Natural killer cell (primary cell): Measurements from ENCODE around the gene GHITM. TPM values are rescaled to one million over a fixed set of nuclear protein-coding genes. Genes with fewer than 3 reads are reported as not detected.

Source experiments
- ATAC-seq, 3 donors: fragments of 150-1000 bp in 2 of 3; fragments of 200-7000 bp in 1 of 3; cut with Tn5 transposase; 1 replicate in 1 of 3; 2 replicates in 2 of 3; pipeline ENCODE4 v1.10.0; 2021; ENCODE audit warnings: mild to moderate bottlenecking in 2 of 3, moderate library complexity in 2 of 3
- DNase-seq, 2 donors: peaks; one replicate each; pipeline versions ENCODE4 v3.0.0 to v3.0.0-alpha.2; 2013 to 2021; ENCODE audit warnings: mixed read lengths in 1 of 2
- H3K27ac ChIP-seq: one replicate; pipeline ENCODE4 v1.5.1; 2013; ENCODE audit warnings: mild to moderate bottlenecking, low read length
- H3K27me3 ChIP-seq: one replicate; pipeline ENCODE4 v1.6.1; 2013; ENCODE audit warnings: low read length; ENCODE audit not compliant: control insufficient read depth, insufficient read depth
- H3K36me3 ChIP-seq: one replicate; pipeline ENCODE4 v1.6.1; 2013; ENCODE audit warnings: low read length; ENCODE audit not compliant: control insufficient read depth, insufficient read depth
- H3K4me1 ChIP-seq: one replicate; pipeline ENCODE4 v1.6.1; 2013; ENCODE audit warnings: low read length; ENCODE audit not compliant: control insufficient read depth, insufficient read depth
- H3K4me3 ChIP-seq: one replicate; pipeline ENCODE4 v1.5.1; 2013; ENCODE audit warnings: low read length
- H3K9me3 ChIP-seq: one replicate; pipeline ENCODE4 v1.6.1; 2013; ENCODE audit warnings: low read length; ENCODE audit not compliant: control insufficient read depth, insufficient read depth
- H3K27ac Mint-ChIP-seq, 2 donors: one replicate each; pipeline ENCODE4 v1.8.0; 2022; ENCODE audit warnings: mild to moderate bottlenecking in 2 of 2, mixed read lengths in 2 of 2, moderate library complexity in 1 of 2
- H3K27me3 Mint-ChIP-seq, 2 donors: one replicate each; pipeline ENCODE4 v1.8.0; 2022; ENCODE audit warnings: low read depth in 2 of 2, mixed read lengths in 2 of 2
- H3K36me3 Mint-ChIP-seq: one replicate; pipeline ENCODE4 v1.8.0; 2022; ENCODE audit warnings: mixed read lengths
- H3K4me1 Mint-ChIP-seq, 2 donors: one replicate each; pipeline ENCODE4 v1.8.0; 2022; ENCODE audit warnings: mixed read lengths in 2 of 2
- H3K4me3 Mint-ChIP-seq: one replicate; pipeline ENCODE4 v1.8.0; 2022; ENCODE audit warnings: mild to moderate bottlenecking, moderate library complexity, mixed read lengths
- H3K9me3 Mint-ChIP-seq, 2 donors: one replicate each; pipeline ENCODE4 v1.8.0; 2022; ENCODE audit warnings: mixed read lengths in 2 of 2
- WGBS: methylation state at CpG from one replicate; pipeline ENCODE4 v1.1.7; 2013; ENCODE audit warnings: missing lambda C conversion rate; ENCODE audit not compliant: insufficient coverage; 5-methylcytosine and 5-hydroxymethylcytosine counted together
- intact Hi-C: fragments of 100-400 bp; cut with micrococcal nuclease; formaldehyde crosslinking; loops from one replicate; pipeline ENCODE4 v1.14.2; 2022
- total RNA-seq, 4 donors: library from RNA; stranded (reverse); fragments of 120-200 nt in 1 of 4; gene quantifications; one replicate each; pipeline versions ENCODE4 v1.2.3 to v1.2.4, GENCODE V29; 2013 to 2022
- TF ChIP-seq, protein P1 (sequence below): fragments of 200-600 bp; IDR thresholded peaks from one replicate; pipeline ENCODE4 v1.8.0; 2022; ENCODE audit warnings: antibody characterized with exemption

The GHITM gene
- total RNA-seq, 3 donors from 2014 or later (not counting 1 experiment from before 2014, with no cell fraction given), result 84.3 to 89.3 (median 87.9) TPM

DNA sequence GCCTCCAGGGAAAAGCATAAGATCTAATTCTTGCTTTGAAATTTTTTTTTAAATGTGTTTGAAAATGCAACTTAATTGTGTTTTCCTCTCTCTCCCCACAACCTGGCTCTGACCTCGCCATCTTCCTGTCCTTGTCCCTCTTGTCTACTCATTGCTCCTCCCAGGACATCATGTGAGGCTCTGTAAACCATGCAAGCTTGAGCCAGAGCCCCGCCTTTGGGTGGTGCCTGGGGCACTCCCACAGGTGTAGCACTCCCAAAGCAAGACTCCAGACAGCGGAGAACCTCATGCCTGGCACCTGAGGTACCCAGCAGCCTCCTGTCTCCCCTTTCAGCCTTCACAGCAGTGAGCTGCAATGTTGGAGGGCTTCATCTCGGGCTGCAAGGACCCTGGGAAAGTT is 45.2 kb downstream of the GHITM start:
- Histone ChIP-seq H3K4me3 (no peak overlapping the region), H3K27me3 (no peaks in the 10 kb centered on the region), H3K9me3 (no peaks in the 10 kb centered on the region), H3K4me1 (peaks cover 50% of the 10 kb centered on the region), H3K36me3 (no peaks in the 10 kb centered on the region), H3K27ac (no peak overlapping the region)
- Mint-ChIP-seq H3K27me3 (no peaks in the 10 kb centered on the region), H3K36me3 (no peaks in the 10 kb centered on the region), H3K4me1 (peaks cover 6 to 11% of the 10 kb centered on the region in 2 donors), H3K9me3 (no peaks in the 10 kb centered on the region), H3K27ac (no peak overlapping the region), H3K4me3 (no peak overlapping the region)
- ATAC-seq (no peak), DNase-seq (no peak)
- intact Hi-C loops, result no loop called here
- WGBS, result 73% methylated on average over 4 of the region's 4 CpGs
- TF ChIP-seq, protein P1, sequence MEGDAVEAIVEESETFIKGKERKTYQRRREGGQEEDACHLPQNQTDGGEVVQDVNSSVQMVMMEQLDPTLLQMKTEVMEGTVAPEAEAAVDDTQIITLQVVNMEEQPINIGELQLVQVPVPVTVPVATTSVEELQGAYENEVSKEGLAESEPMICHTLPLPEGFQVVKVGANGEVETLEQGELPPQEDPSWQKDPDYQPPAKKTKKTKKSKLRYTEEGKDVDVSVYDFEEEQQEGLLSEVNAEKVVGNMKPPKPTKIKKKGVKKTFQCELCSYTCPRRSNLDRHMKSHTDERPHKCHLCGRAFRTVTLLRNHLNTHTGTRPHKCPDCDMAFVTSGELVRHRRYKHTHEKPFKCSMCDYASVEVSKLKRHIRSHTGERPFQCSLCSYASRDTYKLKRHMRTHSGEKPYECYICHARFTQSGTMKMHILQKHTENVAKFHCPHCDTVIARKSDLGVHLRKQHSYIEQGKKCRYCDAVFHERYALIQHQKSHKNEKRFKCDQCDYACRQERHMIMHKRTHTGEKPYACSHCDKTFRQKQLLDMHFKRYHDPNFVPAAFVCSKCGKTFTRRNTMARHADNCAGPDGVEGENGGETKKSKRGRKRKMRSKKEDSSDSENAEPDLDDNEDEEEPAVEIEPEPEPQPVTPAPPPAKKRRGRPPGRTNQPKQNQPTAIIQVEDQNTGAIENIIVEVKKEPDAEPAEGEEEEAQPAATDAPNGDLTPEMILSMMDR, result no peak

DNA sequence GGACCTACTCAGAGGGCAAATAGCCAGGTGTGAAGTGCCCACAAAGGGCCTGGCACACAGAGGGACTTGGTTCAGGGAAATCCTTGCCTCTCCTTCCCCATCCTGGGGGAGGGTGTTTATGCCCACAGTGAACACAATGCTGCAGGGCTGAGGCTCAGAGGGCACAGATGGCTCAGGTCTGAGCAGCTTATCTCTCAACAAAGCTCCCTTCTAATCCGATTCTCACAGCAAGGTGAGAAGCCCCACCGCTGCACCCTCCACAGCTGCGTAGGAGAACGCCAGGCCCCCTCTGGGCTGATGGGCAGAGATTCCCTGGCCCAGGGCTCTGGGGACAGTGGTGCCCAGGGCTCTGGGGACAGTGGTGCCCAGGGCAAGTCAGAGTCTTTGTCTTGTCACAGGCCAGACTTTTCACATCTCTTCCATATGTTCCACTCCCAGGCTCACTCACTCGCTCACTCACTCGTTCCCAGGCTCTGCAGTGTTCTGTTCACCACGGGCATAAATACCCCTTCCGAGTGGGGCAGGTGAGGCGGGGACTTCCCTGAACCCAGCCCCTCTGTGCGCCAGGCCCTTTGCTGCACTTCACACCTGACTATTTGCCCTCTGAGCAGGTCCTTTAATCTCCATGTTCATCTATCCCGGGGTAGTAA is 46.3 kb downstream of the GHITM start:
- Histone ChIP-seq H3K27ac (no peak overlapping the region), H3K4me1 (peaks cover 61% of the 10 kb centered on the region), H3K4me3 (no peak overlapping the region), H3K9me3 (no peaks in the 10 kb centered on the region), H3K27me3 (no peaks in the 10 kb centered on the region), H3K36me3 (no peaks in the 10 kb centered on the region)
- TF ChIP-seq, protein P1, result no peak
- intact Hi-C loops, result no loop called here
- ATAC-seq (no peak), DNase-seq (no peak)
- Mint-ChIP-seq H3K4me3 (no peak overlapping the region), H3K4me1 (peaks cover 6 to 17% of the 10 kb centered on the region in 2 donors), H3K27ac (no peak overlapping the region), H3K27me3 (no peaks in the 10 kb centered on the region), H3K9me3 (no peaks in the 10 kb centered on the region), H3K36me3 (no peaks in the 10 kb centered on the region)
- 86% methylated on average over 11 of the region's 11 CpGs for WGBS

DNA sequence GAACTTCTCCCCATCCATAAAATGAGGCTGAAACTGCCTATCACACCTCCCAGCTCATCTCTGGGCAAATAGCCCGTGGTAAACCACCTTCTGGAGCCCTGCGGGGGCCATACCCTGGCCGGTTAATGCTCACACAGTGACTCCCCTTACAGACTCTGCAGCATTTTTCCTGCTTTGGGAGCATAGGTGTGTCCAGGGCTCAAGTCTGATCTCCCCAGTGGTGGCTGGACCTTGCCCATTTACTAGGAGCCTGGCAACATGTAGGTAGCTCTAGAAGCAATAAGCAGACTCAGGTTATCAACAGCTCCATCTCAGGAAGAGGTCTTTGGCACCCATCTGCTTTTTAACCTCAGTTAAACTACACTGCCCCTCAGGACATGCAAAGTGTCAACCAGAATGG is 49.5 kb downstream of the GHITM start:
- intact Hi-C loops, result no loop called here
- Mint-ChIP-seq H3K27me3 (no peaks in the 10 kb centered on the region), H3K36me3 (no peaks in the 10 kb centered on the region), H3K4me3 (no peak overlapping the region), H3K9me3 (no peaks in the 10 kb centered on the region), H3K4me1 (peaks cover 17 to 26% of the 10 kb centered on the region in 2 donors), H3K27ac (no peak overlapping the region)
- no peaks in the 10 kb centered on the region for H3K9me3 ChIP-seq
- H3K4me1 ChIP-seq, result peaks cover 78% of the 10 kb centered on the region
- DNase-seq (no peak), ATAC-seq (peak in 1 of 3 donors; percentile 32)
- H3K36me3 ChIP-seq, result no peaks in the 10 kb centered on the region
- no peaks in the 10 kb centered on the region for H3K27me3 ChIP-seq
- no peak overlapping the region for H3K4me3 ChIP-seq
- 31% methylated on average over 3 of the region's 3 CpGs for WGBS
- TF ChIP-seq, protein P1, result no peak
- no peak overlapping the region for H3K27ac ChIP-seq

DNA sequence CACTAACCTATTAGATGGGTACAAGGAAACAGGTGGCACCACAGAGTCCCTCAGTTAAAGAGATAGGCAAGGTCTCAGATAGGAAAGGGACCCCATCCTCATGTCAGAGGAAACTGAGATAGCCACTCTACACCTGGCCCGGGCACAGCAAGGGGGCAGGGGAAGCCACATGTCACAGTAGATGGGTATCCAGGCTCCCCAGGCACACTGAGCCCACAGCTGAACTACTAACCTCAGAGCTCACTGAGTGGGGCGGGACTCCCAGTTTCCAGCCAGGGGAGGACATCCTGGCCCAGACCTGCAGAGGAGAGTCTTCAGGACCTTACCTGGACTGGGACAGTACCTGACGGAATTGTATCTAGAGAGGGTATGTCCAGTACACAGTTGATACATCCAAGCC is 51.3 kb downstream of the GHITM start:
- DNase-seq, result no peak

More for the DNA sequence above, 51.3 kb downstream of the GHITM start:
- Histone ChIP-seq H3K27ac (no peak overlapping the region), H3K36me3 (no peaks in the 10 kb centered on the region), H3K4me1 (peaks cover 79% of the 10 kb centered on the region), H3K9me3 (no peaks in the 10 kb centered on the region), H3K4me3 (no peak overlapping the region), H3K27me3 (no peaks in the 10 kb centered on the region)
- no peaks in the 10 kb centered on the region for H3K36me3 Mint-ChIP-seq
- no peak for ATAC-seq
- WGBS, result 71% methylated on average over 3 of the region's 3 CpGs
- intact Hi-C loops, result no loop called here
- no peaks in the 10 kb centered on the region for H3K27me3 Mint-ChIP-seq
- no peak overlapping the region for H3K27ac Mint-ChIP-seq
- H3K4me1 Mint-ChIP-seq, result peaks cover 12 to 30% of the 10 kb centered on the region in 2 donors
- H3K9me3 Mint-ChIP-seq, result no peaks in the 10 kb centered on the region
- H3K4me3 Mint-ChIP-seq, result no peak overlapping the region
- TF ChIP-seq, protein P1, result no peak
